Smooth muscle cell of the brain vasculature (primary cell): ENCODE measurements around the gene DHRS3.
"Not testable (repeated sequence)": the region's sequence is repeated elsewhere in the genome, so short reads cannot be mapped to it uniquely, and the experiment has no call there.

ENCODE experiments used
- DNase-seq: peaks from one replicate; pipeline ENCODE4 v3.0.0-alpha.2; 2012; ENCODE audit warnings: low read depth, low spot score

Gene DHRS3

DNA sequence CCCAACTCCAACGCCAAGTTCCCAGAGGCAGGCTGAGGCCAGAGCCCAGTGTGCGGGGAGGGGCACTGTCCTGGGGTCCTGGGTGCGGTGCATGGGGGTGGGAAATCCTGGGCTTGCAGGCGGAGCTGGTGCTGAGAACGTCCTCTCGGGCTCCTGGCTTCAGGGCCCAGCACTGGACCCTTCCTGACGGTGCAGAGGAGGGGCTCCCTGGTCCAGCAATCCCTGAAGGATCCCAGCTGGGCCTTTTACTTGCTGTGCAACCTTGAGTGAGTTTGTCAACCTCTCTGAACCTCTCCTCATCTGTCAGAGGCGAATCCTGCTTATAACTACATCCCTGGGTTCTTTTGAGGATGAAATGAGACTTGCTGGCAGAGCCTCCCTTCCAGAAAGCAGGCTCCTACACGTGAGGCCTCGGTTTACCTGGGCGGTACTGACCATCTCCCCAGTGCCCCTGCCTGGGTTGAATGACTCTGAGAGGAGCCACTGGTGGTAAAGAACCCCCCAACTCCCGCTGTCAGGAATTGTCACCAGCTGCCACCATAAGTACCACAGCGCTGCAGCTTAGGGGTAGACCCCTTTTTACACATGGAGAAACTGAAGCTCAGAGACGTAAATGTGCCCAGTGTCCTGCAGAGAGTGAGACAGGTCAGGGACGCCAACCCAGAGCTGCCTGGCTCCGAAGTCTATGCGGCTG, 77.3 kb downstream of the DHRS3 start:
- no peak for DNase-seq

DNA sequence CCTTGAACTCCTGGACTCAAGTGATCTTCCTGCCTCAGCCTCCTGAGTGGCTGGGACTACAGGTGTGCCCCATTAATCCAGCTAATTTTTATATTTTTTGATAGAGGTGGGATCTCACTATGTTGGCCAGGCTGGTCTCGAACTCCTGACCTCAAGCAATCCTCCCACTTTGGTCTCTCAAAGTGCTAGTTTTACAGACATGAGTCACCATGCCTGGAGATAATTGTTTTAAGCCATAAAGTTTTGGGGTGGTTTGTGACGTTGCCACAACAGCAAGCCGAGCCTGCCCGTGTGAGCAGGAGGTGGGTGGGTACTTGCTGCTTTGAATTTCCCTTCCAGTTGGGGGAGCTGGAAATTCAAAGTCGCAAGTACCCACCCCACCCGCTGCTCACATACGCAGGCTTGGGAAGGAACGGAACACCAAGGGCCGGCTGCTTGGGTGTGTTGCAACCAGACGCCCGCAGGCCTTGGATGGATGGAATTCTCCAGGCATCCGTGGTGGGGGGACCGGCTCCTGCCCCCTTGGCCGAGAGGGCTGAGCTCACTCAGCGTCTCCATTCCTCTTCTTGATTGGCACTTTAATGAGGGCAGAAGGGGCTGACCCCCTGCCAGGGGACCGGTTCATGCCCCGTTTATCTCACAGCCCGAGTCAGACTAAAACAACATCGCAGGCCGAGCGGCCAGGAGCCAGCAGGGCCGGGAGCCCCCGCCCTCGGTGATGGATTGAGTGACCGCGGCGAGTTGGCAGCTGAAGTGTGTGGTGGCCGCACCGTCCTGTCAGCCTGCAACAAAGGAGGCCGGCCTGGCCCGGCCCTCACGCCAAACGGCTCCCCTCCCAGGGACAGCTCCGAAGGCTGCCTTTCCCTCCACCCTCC, 78.1 kb downstream of the DHRS3 start:
- peak; percentile 59 for DNase-seq

DNA sequence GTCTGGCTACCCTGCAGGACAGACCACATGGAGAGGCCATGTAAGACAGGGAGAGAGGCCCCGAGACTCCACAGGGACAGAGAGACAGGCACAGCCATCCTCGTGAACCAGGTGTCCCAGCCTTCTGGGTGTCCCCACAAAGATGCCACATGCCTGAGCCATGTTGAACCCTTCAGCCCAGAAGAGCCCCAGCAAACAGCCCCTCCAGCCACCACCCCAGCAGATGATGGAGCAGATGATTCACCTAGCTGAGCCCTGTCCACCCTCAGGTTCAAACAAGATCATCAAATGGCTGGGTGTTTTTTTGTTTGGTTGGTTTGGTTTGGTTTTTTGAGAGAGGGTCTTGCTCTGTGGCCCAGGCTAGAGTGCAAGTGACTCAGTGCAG, 78.7 kb downstream of the DHRS3 start:
- no peak for DNase-seq

DNA sequence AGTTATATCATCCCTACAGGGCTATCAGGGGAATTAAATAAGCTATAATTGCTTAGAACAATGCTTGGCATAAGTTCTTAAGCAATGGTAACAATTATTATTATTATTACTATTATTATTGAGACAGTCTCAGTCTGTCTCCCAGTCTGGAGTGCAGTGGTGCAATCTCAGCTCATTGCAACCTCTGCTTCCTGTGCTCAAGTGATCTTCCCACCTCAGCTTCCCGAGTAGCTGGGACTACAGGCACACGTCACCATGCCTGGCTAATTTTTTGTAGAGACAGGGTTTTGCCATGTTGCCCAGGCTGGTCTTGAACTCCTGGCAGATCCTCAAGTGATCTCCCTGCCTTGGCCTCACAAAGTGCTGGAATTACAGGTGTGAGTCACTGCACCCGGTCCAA, 79.5 kb downstream of the DHRS3 start:
- DNase-seq: not testable (repeated sequence)

DNA sequence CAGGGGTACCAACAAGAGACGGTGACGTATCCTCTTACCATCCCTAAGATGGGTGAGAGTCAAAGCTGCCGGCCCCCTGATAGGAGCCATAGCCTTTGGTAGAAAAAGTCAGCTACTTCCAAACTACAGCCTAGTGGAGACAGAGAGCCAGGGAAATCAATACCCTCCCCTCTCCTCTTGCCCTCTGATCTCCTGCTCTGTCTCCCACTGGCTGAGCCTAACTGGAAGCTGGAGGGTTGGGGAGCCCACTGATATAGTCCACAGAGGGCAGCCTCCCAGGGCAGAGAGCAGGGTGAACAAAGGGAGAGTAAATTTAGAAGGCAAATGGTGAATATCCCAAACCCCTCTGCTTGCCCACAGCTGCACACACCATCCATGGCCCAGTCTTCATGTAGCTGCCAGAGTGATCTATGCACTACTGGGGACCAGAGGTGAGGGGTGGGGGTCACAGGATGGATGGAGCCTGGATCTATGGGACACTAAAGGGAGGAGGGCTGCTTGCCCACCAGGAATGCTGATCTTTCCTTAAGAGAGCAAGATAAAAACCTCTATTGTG, 80.0 kb downstream of the DHRS3 start:
- no peak for DNase-seq

DNA sequence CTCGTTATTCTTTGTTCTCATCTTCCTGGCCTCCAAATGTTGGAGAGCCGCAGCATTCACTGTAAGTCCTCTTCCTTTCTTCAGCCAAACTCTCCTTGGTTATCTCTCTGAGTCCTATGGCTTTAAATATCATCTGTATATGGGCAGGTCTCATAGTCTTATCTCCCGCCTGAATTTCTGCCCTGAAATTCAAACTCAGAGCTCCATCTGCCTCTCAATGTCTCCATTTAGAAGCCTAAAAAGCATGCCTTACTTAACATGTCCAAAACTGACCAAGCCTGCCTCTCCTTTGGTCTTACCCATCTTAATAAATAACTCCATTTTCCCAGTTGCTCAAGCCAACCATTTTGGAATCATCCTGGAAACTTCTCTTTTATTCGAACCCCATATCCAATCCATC, 80.7 kb downstream of the DHRS3 start:
- DNase-seq: no peak

DNA sequence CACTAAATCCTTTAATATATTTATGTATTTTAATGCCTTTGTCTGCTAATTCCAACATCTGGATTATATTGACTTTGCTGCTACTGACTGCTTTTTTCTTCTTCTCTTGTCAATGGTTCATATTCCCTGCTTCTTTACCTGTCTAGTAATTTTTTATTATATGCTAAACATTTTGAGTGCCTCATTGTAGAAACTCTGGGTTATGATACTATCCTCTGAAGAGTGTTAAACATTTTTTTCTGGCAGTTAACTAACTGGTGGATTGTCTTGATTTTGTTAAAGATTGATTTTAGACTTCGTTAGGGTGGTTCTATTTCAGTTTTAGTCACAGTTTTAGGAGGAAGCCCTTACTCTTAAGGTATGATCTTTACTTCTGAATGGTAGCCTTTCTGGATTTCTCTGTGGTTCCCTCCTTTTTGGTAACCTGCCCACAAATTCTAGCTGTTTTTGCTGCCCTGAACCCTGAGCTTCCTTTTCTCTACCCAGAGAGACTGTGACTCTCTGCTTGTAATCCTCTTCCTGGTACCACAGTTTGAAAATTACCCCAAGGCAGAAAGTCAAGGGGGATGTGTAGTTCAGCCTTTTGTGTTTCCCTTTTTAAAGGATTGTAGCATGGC, 81.9 kb downstream of the DHRS3 start:
- no peak for DNase-seq

DNA sequence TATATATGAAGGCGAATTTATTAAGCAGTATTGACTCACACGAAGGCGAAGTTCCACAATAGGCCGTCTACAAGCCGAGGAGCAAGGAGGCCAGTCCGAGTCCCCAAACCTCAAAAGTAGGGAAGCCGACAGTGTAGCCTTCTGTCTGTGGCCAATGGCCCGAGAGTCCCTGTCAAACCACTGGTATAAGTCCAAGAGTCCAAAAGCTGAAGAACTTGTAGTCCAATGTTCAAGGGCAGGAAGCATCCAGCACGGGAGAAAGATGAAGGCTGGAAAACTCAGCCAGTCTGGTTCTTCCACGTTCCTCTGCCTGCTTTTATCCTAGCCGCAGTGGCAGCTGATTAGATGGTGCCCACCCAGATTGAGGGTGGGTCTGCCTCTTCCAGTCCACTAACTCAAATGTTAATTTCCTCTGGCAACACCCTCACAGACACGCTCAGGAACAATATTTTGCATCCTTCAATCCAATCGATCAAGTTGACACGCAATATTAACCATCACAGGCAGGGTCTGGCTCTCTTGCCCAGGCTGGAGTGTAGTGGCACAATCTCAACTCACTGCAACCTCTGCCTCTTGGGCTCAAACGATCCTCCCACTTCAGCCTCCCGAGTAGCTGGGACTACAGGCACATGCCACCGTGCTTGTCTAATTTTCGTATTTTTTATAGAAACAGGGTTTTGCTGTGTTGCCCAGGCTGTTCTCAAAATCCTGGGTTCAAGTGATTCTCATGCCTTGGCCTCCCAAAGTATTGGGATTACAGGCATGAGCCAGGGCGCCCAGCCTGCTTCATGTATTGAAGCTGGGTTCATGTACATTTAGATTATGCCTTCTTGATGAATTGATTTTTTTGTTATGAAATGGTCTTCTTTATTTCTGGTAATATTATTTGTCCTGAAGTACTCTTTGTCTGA, 85.3 kb downstream of the DHRS3 start:
- DNase-seq: no peak

DNA sequence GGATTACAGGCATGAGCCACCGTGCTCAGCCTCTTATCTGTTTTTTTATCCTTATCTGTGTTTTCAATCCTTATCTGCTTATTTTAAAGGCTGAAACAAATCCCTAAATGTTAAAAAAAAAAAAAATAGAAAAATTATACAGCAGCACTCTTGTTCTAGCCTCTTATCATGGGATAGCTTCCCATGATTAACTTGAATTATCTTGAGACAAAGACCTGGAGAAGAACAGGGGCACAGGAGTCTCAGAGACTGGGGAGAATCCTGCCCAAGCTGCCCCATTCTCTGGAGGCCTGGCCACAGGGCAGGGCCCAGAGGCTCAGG, 86.9 kb downstream of the DHRS3 start:
- DNase-seq: no peak

DNA sequence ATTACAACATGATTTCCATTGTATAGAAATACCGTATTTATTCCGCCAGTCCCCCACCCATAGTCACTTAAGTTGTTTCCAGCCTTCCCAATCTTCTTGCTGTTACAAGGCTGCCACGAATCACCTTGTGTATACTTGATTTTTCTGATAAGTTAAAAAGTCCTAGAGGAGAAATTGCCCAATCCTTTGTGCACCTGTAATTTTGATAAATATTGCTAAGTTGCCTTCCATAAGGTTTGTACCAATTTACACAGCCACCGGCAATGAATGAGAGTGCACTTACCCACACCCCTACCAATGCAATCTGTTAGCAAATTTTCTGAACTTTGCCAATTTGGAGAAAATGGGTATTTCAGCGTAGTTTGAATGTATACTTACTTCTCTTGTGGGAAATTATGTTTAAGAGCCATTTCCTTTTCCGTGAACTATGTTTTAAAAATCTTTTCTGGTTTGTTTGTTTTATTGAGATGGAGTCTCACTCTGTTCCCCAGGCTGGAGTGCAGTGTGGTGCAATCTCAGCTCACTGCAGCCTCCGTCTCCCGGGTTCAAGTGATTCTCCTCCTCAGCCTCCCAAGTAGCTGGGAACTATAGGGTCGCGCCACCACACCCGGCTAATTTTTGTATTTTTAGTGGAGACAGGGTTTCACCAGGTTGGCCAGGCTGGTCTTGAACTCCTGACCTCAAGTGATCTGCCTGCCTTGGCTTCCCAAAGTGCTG, 87.4 kb downstream of the DHRS3 start:
- DNase-seq: no peak

DNA sequence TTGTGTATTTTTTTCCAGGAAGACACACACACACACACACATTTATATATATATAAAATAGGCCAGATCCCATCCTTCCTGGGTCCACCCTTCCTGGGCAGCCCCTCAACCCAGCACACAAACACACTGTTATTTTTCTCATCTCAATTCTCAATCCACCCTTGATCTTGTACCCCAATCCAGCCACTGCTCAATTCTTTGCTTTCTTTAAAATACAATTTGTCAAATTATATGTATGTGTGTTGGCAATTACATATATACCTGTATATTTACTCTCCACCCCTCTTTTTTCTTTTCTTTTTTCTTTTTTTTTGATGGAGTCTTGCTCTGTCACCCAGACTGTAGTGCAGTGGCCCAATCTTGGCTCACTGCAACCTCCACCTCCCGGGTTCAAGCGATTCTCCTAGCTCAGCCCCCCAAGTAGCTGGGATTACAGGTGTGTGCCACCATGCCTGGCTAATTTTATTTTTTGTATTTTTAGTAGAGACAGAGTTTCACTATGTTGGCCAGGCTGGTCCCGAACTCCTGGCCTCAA, 88.3 kb downstream of the DHRS3 start:
- DNase-seq: no peak

DNA sequence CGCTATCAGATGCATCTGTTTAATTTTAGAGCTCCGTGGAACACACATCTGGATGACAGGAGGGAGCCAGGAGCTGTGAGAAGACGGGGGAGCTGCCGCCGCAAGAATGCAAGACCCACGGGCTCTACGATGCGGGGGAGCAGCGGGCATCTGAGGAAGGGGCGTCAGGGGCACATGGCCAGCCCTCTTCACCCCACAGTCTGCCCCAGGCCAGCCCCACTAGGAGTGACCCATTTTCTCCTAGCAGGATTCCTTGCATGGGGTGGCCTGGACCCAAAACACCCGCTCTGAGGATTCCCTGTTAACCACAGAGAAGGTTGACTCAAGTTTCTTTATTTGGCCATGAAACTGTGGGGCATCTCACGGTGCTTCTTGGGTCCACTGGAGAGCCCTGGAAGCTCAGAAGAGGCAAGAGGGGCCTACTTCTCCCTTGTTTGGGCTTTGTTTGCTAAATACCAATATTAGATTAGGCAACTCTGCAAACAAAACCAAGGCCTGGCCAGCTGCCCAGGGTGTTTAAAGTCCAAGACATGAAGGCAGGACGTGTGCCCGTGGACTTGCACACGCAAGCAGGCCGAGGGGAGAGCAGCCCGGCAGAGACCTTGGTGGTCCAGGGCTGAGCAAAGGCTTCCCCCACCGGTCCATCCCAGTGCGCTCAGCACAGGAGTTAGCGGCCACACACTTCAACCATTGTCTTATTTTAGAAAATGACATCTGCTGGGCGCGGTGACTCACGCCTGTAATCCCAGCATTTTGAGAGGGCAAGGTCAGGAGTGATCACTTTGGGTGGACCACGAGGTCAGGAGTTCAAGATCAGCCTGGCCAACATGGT, 89.8 kb downstream of the DHRS3 start:
- DNase-seq: no peak

DNA sequence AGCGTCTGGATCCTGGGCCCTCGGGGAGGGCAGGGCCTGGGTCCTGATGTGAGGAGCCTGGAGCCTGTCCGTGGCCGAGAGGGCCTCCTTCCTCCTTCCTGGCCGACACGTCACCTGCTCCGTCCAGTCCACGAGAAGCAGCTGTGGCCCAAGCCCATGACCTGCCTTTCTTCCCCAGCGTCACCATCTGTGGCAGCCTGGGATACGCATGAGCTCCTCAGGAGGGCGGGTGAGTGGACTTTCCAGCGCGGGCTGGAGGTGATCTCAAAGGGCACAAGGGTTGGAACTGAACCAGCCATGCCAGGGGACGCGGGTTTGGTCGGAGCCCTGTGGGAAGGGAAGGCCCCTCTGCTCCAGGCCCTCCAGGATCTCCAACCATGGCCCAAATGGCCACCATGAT, 90.4 kb downstream of the DHRS3 start:
- no peak for DNase-seq

DNA sequence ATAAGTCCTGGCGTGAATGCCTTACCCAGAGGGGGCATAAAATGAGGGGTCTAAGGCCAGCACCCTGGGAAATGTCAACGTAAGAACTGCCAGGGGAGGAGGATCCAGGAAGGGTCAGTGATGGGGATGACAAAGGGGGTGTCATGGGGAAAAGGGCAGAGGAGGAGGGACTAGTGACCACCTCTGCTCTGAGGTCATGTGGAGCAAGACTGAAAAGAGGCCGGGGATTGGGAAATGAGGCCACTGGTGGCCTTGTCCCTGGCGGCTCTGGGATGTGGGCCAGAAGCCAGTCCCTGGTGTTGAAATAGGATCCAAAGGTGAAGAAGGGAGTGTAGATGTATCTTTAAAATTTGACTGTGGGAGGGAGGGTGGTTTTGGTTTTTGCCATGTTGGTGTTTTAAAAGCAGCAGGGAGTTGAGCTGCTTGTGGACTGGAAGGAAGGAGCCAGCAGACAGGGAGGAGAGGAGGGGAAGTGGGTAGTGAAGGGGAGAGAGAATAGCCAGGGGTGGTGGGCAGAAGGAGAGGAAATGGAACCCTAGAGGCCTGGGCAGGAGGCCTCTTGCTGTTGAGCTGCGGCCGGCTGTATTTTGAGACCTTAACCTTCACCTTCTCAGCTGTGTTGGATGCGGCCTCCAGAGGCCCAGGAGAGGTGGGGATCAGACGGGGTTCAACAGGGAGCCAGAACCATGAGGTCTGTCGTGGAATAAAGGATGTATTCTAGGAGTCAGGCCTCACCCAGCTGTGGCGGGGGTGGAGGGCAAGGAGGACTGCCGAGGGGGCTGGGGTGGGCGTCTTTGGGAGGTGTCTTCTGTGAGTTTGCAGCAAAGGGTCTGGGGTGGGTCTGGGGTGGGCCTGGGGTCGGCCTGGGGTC, 92.5 kb downstream of the DHRS3 start:
- peak; percentile 28 for DNase-seq

DNA sequence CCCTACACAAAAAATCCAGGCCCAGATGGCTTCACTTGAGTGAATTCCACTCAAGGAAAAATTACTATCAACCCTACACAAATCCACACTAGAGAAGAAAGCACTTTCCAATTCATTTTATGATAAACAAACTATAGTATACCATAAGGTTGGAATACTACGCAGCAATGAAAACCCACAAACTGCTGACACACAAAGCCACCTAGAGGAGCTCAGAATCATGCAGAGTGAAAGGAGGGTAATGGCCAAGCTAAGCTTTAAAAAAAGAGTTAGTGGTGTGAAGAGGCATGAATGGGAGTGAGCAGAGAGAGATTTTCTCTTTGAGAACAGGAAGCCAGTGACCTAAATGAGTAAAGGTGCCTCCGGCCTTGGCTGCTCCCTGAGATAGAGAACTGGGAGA, 93.7 kb downstream of the DHRS3 start:
- DNase-seq: no peak

DNA sequence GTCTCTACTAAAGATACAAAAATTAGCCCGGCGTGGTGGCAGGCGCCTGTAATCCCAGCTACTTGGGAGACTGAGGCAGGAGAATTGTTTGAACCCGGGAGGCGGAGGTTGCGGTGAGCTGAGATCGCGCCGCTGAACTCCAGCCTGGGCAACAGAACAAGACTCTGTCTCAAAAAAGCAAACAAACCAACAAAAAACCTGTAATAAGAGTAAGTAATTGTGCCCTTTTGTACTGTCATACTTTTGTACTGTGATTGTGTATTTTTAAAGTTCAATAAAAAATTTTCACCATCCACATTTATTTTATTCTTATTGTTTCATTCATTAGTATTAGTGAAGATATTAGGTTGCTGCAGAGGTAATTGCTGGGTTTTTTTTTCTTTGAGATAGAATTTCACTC, 95.2 kb downstream of the DHRS3 start:
- not testable (repeated sequence) for DNase-seq

DNA sequence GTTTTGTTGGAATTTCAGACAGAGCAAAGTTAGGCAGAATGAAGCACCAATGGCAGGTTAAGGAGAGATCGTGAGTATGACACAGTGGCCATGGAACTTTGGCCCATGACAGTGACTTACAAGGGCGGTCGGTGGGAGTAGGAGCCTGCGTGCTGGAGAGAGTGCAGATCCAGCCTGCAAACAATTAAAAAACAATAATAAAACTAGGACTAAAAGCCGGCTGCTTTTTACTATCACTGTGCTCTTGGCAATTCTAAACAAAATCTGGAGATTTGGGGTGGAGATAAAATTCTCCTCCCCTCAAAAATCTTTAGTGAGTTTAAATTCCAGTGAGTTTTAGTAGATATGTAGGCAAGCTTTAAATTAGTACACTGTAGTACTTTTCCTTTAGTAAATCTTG, 96.9 kb downstream of the DHRS3 start:
- no peak for DNase-seq

DNA sequence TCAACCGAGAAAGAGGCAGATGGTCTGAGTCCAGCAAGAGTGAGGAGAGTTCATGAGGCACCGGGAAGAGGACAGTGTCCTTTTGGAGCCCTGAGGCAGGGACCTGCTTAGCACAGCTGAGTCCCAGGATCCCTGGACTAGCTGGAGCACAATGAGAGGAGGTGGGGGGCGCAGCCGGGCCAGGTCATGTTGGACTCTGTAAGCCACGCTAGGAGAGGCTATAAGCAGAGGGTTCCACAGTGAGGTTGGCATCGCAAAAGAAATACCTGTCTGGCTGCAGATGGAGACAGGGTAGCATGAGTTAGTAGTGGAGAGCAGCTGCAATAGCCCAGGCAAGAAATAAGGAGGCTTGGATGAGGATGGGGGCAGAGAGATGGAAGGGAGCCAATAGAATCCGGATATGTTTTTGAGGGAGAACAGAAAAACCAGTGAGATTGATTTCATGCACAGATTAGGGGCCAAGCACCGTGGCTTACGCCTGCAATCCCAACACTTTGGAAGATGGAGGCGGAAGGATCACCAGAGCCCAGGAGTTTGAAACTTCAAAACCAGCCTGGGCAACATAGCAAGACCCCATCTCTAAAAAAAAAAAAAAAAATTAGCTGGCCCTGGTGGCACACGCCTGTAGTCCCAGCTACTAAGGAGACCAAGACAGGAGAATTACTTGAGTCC, 98.2 kb downstream of the DHRS3 start:
- DNase-seq: no peak
